ENCODE measurements around the gene LOXL1. TPM values are rescaled to one million over a fixed set of nuclear protein-coding genes. Genes with fewer than 3 reads are reported as not detected.

Gene LOXL1
- total and polyA plus RNA-seq, 2 of the 13 experiments (the other 11 are each of a cell fraction or from before 2014, with no cell fraction given): 0.51 to 1.3 TPM

DNA sequence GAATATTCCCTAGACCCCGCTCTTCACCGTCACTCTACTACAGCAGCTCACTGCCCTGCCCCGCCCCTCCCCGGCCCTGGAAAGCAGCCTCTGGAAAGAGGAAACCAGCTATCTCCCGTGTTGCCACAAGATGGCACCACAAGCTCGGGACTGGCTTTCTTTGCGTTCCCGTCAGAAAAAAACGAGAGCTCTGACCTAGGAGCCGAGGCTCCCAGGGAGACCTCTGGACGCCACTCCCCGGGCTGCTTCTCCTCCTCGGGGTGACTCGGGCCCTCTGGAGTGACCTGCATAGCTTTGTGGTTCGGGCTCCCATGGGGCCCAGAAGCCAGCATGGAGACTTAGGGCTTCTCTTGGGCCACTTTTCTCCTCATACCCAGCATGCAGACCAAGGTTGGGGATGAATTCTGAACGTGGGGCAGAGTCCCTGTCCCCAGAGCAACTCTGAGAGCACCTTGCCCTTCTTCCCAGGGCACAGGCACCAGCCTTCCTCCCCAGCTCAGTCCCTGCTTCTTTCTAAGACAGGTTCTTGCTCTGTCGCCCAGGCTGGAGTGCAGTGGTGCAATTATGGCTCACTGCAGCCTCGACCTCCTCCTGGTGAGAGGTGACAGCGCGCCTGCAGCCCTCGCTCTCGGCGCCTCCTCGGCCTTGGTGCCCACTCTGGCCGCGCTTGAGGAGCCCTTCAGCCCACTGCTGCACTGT is 46.9 kb downstream of the LOXL1 start (continued):
- TF ChIP-seq KDM6A (CRISPR knock-in tag; IDR thresholded peaks at IDR 0.05; ENCODE audit: low read depth): no peak
- TF ChIP-seq ZNF121 (CRISPR knock-in tag; IDR thresholded peaks at IDR 0.05): peak; percentile 39; the same call in 1 of the 2 replicates
- TF ChIP-seq, protein P1, sequence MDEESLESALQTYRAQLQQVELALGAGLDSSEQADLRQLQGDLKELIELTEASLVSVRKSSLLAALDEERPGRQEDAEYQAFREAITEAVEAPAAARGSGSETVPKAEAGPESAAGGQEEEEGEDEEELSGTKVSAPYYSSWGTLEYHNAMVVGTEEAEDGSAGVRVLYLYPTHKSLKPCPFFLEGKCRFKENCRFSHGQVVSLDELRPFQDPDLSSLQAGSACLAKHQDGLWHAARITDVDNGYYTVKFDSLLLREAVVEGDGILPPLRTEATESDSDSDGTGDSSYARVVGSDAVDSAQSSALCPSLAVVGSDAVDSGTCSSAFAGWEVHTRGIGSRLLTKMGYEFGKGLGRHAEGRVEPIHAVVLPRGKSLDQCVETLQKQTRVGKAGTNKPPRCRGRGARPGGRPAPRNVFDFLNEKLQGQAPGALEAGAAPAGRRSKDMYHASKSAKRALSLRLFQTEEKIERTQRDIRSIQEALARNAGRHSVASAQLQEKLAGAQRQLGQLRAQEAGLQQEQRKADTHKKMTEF (CRISPR knock-in tag; IDR thresholded peaks at IDR 0.05): no peak
- no peak for TF ChIP-seq NCOA5 (CRISPR knock-in tag; IDR thresholded peaks at IDR 0.05)
- TF ChIP-seq KLF11 (CRISPR knock-in tag; IDR thresholded peaks at IDR 0.05): no peak
- TF ChIP-seq ARNT2 (CRISPR knock-in tag; IDR thresholded peaks at IDR 0.05; ENCODE audit: low read depth): no peak
- TF ChIP-seq, protein P2, sequence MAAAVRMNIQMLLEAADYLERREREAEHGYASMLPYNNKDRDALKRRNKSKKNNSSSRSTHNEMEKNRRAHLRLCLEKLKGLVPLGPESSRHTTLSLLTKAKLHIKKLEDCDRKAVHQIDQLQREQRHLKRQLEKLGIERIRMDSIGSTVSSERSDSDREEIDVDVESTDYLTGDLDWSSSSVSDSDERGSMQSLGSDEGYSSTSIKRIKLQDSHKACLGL (CRISPR knock-in tag; IDR thresholded peaks at IDR 0.05): 0 out of 2 replicates have a peak, but pooled peaks have one; percentile 31
- no peak for TF ChIP-seq ZEB1 (IDR thresholded peaks at IDR 0.05; ENCODE audit: insufficient replicate concordance, low read depth)
- TF ChIP-seq TCF12 (IDR thresholded peaks at IDR 0.05): no peak
- TF ChIP-seq TCF12 (CRISPR knock-in tag; IDR thresholded peaks at IDR 0.05): no peak
- no peak for TF ChIP-seq ZNF138 (CRISPR knock-in tag; IDR thresholded peaks at IDR 0.05; ENCODE audit: low read depth)
- no peak for TF ChIP-seq ZNF552 (CRISPR knock-in tag; IDR thresholded peaks at IDR 0.05; ENCODE audit: borderline replicate concordance)
- no peak for TF ChIP-seq ZNF468 (CRISPR knock-in tag; IDR thresholded peaks at IDR 0.05)
- TF ChIP-seq, protein P3, sequence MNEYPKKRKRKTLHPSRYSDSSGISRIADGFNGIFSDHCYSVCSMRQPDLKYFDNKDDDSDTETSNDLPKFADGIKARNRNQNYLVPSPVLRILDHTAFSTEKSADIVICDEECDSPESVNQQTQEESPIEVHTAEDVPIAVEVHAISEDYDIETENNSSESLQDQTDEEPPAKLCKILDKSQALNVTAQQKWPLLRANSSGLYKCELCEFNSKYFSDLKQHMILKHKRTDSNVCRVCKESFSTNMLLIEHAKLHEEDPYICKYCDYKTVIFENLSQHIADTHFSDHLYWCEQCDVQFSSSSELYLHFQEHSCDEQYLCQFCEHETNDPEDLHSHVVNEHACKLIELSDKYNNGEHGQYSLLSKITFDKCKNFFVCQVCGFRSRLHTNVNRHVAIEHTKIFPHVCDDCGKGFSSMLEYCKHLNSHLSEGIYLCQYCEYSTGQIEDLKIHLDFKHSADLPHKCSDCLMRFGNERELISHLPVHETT (CRISPR knock-in tag; conservative IDR thresholded peaks at IDR 0.05): no peak
- no peak for TF ChIP-seq SMAD1 (CRISPR knock-in tag; IDR thresholded peaks at IDR 0.05; ENCODE audit: borderline replicate concordance, low read depth)
- TF ChIP-seq EEA1 (CRISPR knock-in tag; IDR thresholded peaks at IDR 0.05; ENCODE audit: borderline replicate concordance): no peak
- TF ChIP-seq ZNF326 (CRISPR knock-in tag; IDR thresholded peaks at IDR 0.05; ENCODE audit: borderline replicate concordance): no peak
- TF ChIP-seq MAFK (conservative IDR thresholded peaks at IDR 0.05 in 1 of 2, IDR thresholded peaks at IDR 0.05 in 1 of 2; ENCODE audit: low read length in 2 of 2): no peak
- no peak for TF ChIP-seq EHMT2 (IDR thresholded peaks at IDR 0.05; ENCODE audit: borderline replicate concordance, low read depth, low read length)
- peak; percentile 17; the same call in 1 of the 2 replicates for TF ChIP-seq SALL1 (CRISPR knock-in tag; IDR thresholded peaks at IDR 0.05)
- TF ChIP-seq, protein P4, sequence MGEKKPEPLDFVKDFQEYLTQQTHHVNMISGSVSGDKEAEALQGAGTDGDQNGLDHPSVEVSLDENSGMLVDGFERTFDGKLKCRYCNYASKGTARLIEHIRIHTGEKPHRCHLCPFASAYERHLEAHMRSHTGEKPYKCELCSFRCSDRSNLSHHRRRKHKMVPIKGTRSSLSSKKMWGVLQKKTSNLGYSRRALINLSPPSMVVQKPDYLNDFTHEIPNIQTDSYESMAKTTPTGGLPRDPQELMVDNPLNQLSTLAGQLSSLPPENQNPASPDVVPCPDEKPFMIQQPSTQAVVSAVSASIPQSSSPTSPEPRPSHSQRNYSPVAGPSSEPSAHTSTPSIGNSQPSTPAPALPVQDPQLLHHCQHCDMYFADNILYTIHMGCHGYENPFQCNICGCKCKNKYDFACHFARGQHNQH (CRISPR knock-in tag; IDR thresholded peaks at IDR 0.05): 0 out of 2 replicates have a peak, but pooled peaks have one; percentile 31
- no peak for TF ChIP-seq ZNF354B (CRISPR knock-in tag; IDR thresholded peaks at IDR 0.05)
